OCI-M1 (cell line): ENCODE measurements around the gene GBGT1.
A peak's percentile ranks its signal among the peaks of the same experiment; 100 is the strongest.
"Not testable (repeated sequence)": the region's sequence is repeated elsewhere in the genome, so short reads cannot be mapped to it uniquely, and the experiment has no call there.

Source experiments
- DNase-seq: peaks from one replicate; lab custom pipeline; 2025; lab: John Stamatoyannopoulos, UW

Gene GBGT1

GRCh38 chr9:133195029-133195428 is 31.3 kb upstream of the GBGT1 start:
- no peak for DNase-seq

GRCh38 chr9:133194597-133194996 is 30.9 kb upstream of the GBGT1 start:
- DNase-seq = no peak

- no peak for DNase-seq
Observed at GRCh38 chr9:133191989-133192388, 28.3 kb upstream of the GBGT1 start.

GRCh38 chr9:133189826-133190225 is 26.1 kb upstream of the GBGT1 start:
- no peak for DNase-seq

- DNase-seq = no peak
Observed at GRCh38 chr9:133188843-133189180, 25.1 kb upstream of the GBGT1 start.

- peak; percentile 47 for DNase-seq
Observed at GRCh38 chr9:133188006-133188842, 24.5 kb upstream of the GBGT1 start.

GRCh38 chr9:133187561-133188005 is 23.9 kb upstream of the GBGT1 start:
- no peak for DNase-seq

GRCh38 chr9:133186736-133187135 is 23.0 kb upstream of the GBGT1 start:
- no peak for DNase-seq

GRCh38 chr9:133184971-133185370 is 21.3 kb upstream of the GBGT1 start:
- DNase-seq = peak; percentile 88

GRCh38 chr9:133182151-133182550 is 18.4 kb upstream of the GBGT1 start:
- DNase-seq = no peak

GRCh38 chr9:133181561-133181960 is 17.8 kb upstream of the GBGT1 start:
- no peak for DNase-seq

- DNase-seq = no peak
Observed at GRCh38 chr9:133180953-133181352, 17.2 kb upstream of the GBGT1 start.

- DNase-seq = no peak
Observed at GRCh38 chr9:133173056-133173455, 9.3 kb upstream of the GBGT1 start.

GRCh38 chr9:133171161-133171961 is 7.6 kb upstream of the GBGT1 start:
- DNase-seq = no peak

GRCh38 chr9:133170716-133171115 is 7.0 kb upstream of the GBGT1 start:
- DNase-seq = no peak

- not testable (repeated sequence) for DNase-seq
Observed at GRCh38 chr9:133169687-133170086, 6.0 kb upstream of the GBGT1 start.

GRCh38 chr9:133169102-133169501 is 5.4 kb upstream of the GBGT1 start:
- no peak for DNase-seq

GRCh38 chr9:133168432-133168831 is 4.7 kb upstream of the GBGT1 start:
- no peak for DNase-seq

GRCh38 chr9:133167769-133168168 is 4.1 kb upstream of the GBGT1 start:
- DNase-seq = no peak

GRCh38 chr9:133167096-133167730 is 3.5 kb upstream of the GBGT1 start:
- DNase-seq = no peak

- no peak for DNase-seq
Observed at GRCh38 chr9:133166392-133166791, 2.7 kb upstream of the GBGT1 start.

- DNase-seq = no peak
Observed at GRCh38 chr9:133165452-133165730, 1.7 kb upstream of the GBGT1 start.

GRCh38 chr9:133164191-133164590 is 477 bp upstream of the GBGT1 start:
- no peak for DNase-seq
